ENCODE results near the gene SRRD.

SRRD gene

GRCh38 chr22:26515931-26516330 is 32.3 kb downstream of the SRRD start:
- no peak overlapping the region for H3K4me3 ChIP-seq (ENCODE audit: low read depth, low read length)
- TF ChIP-seq CTCF (IDR thresholded peaks at IDR 0.05; ENCODE audit: insufficient read depth, low read depth, low read length, missing control alignments): no peak
- no peak for DNase-seq (ENCODE audit: low read depth)

- no peak for TF ChIP-seq CTCF (IDR thresholded peaks at IDR 0.05; ENCODE audit: insufficient read depth, low read depth, low read length, missing control alignments)
- H3K4me3 ChIP-seq (ENCODE audit: low read depth, low read length): no peak overlapping the region
- DNase-seq (ENCODE audit: low read depth): no peak
Measured at GRCh38 chr22:26516503-26516902, 32.8 kb downstream of the SRRD start.

- DNase-seq (ENCODE audit: low read depth): no peak
- no peak for TF ChIP-seq CTCF (IDR thresholded peaks at IDR 0.05; ENCODE audit: insufficient read depth, low read depth, low read length, missing control alignments)
- H3K4me3 ChIP-seq (ENCODE audit: low read depth, low read length): no peak overlapping the region
Measured at GRCh38 chr22:26517429-26517828, 33.8 kb downstream of the SRRD start.

- DNase-seq (ENCODE audit: low read depth): no peak
- H3K4me3 ChIP-seq (ENCODE audit: low read depth, low read length): no peak overlapping the region
- TF ChIP-seq CTCF (IDR thresholded peaks at IDR 0.05; ENCODE audit: insufficient read depth, low read depth, low read length, missing control alignments): no peak
Measured at GRCh38 chr22:26522012-26522411, 38.3 kb downstream of the SRRD start.

- no peak overlapping the region for H3K4me3 ChIP-seq (ENCODE audit: low read depth, low read length)
- no peak for DNase-seq (ENCODE audit: low read depth)
- no peak for TF ChIP-seq CTCF (IDR thresholded peaks at IDR 0.05; ENCODE audit: insufficient read depth, low read depth, low read length, missing control alignments)
Measured at GRCh38 chr22:26522592-26522991, 38.9 kb downstream of the SRRD start.

- no peak for DNase-seq (ENCODE audit: low read depth)
- no peak for TF ChIP-seq CTCF (IDR thresholded peaks at IDR 0.05; ENCODE audit: insufficient read depth, low read depth, low read length, missing control alignments)
- no peak overlapping the region for H3K4me3 ChIP-seq (ENCODE audit: low read depth, low read length)
Measured at GRCh38 chr22:26524870-26525269, 41.2 kb downstream of the SRRD start.

GRCh38 chr22:26525946-26526564 is 42.4 kb downstream of the SRRD start:
- DNase-seq (ENCODE audit: low read depth): no peak
- TF ChIP-seq CTCF (IDR thresholded peaks at IDR 0.05; ENCODE audit: insufficient read depth, low read depth, low read length, missing control alignments): no peak
- no peak overlapping the region for H3K4me3 ChIP-seq (ENCODE audit: low read depth, low read length)

All from GM12865 (cell line).